NCI-H1436 (cell line): ENCODE data around the gene AWAT2.

ENCODE experiments used
- DNase-seq: peaks from one replicate; lab custom pipeline; 2025; lab: John Stamatoyannopoulos, UW

AWAT2 gene

GRCh38 chrX:70049925-70050324 is at the start of gene AWAT2:
Gene AWAT2 (minus strand): TSS chrX:70049938. CDS start chrX:70049932, 6 bp downstream.
- no peak for DNase-seq

GRCh38 chrX:70096052-70096451 is 46.3 kb upstream of the AWAT2 start:
- no peak for DNase-seq

GRCh38 chrX:70092247-70092646 is 42.5 kb upstream of the AWAT2 start:
- no peak for DNase-seq

GRCh38 chrX:70089604-70090297 is 40.0 kb upstream of the AWAT2 start:
- DNase-seq, result no peak

- DNase-seq, result no peak
These were observed 39.0 kb upstream of the AWAT2 start for GRCh38 chrX:70088751-70089150.

- DNase-seq, result no peak
These were observed 38.3 kb upstream of the AWAT2 start for GRCh38 chrX:70087857-70088630.

- no peak for DNase-seq
These were observed 35.0 kb upstream of the AWAT2 start for GRCh38 chrX:70084592-70085240.

GRCh38 chrX:70082723-70083122 is 33.0 kb upstream of the AWAT2 start:
- no peak for DNase-seq

- DNase-seq, result no peak
These were observed 30.1 kb upstream of the AWAT2 start for GRCh38 chrX:70079870-70080269.

- no peak for DNase-seq
These were observed 29.6 kb upstream of the AWAT2 start for GRCh38 chrX:70079297-70079696.

- no peak for DNase-seq
These were observed 16.9 kb upstream of the AWAT2 start for GRCh38 chrX:70066646-70067045.

- no peak for DNase-seq
These were observed 13.3 kb upstream of the AWAT2 start for GRCh38 chrX:70062961-70063550.

- no peak for DNase-seq
These were observed 12.3 kb upstream of the AWAT2 start, which contains the start of gene OTUD6A for GRCh38 chrX:70062076-70062475. Gene OTUD6A (plus strand): TSS chrX:70062457. CDS start chrX:70062525, 68 bp downstream.

GRCh38 chrX:70054391-70054790 is 4.7 kb upstream of the AWAT2 start:
- DNase-seq, result no peak

GRCh38 chrX:70052895-70053615 is 3.3 kb upstream of the AWAT2 start:
- no peak for DNase-seq

- DNase-seq, result no peak
These were observed 332 bp downstream of the AWAT2 start for GRCh38 chrX:70049406-70049805.

- DNase-seq, result no peak
These were observed 2.8 kb downstream of the AWAT2 start for GRCh38 chrX:70046978-70047377.

- no peak for DNase-seq
These were observed 5.0 kb downstream of the AWAT2 start for GRCh38 chrX:70044541-70045245.

- no peak for DNase-seq
These were observed 6.1 kb downstream of the AWAT2 start for GRCh38 chrX:70043685-70044084.

- no peak for DNase-seq
These were observed 7.1 kb downstream of the AWAT2 start for GRCh38 chrX:70042399-70043371.
